NT2/D1 (cell line): ENCODE measurements around the gene TECTA.

Experiments
- DNase-seq: peaks from one replicate; pipeline ENCODE4 v3.0.0-alpha.2; 2011; ENCODE audit warnings: low read depth, low spot score
- H3K27me3 ChIP-seq: 2 replicates; pipeline ENCODE4 v1.6.0; 2011; ENCODE audit warnings: mild to moderate bottlenecking; ENCODE audit not compliant: insufficient read length, insufficient read depth
- H3K36me3 ChIP-seq: 2 replicates; pipeline ENCODE4 v1.6.1; 2011; ENCODE audit warnings: mild to moderate bottlenecking, low read length, mixed read lengths; ENCODE audit not compliant: insufficient read depth, insufficient read length
- H3K4me1 ChIP-seq: 2 replicates; pipeline ENCODE4 v1.5.1; 2011; ENCODE audit not compliant: insufficient read depth, insufficient read length
- H3K4me3 ChIP-seq: 2 replicates; pipeline ENCODE4 v1.5.1; 2011; ENCODE audit warnings: low read depth; ENCODE audit not compliant: insufficient read length
- H3K9ac ChIP-seq: 2 replicates; pipeline ENCODE4 v1.6.0; 2011; ENCODE audit warnings: low read depth; ENCODE audit not compliant: insufficient read length
- H3K9me3 ChIP-seq: 2 replicates; pipeline ENCODE4 v1.5.1; 2011; ENCODE audit warnings: mild to moderate bottlenecking, low read length; ENCODE audit not compliant: insufficient read depth
- SUZ12 ChIP-seq: IDR thresholded peaks from 2 replicates; pipeline ENCODE4 v1.6.1; 2011; ENCODE audit not compliant: insufficient read length, insufficient read depth; ENCODE audit errors: extremely low read depth
- YY1 ChIP-seq: IDR thresholded peaks from 2 replicates; pipeline ENCODE4 v1.6.1; 2011; ENCODE audit not compliant: insufficient read length, insufficient read depth
- ZNF274 ChIP-seq: IDR thresholded peaks from 2 replicates; pipeline ENCODE4 v1.6.1; 2011; ENCODE audit warnings: mild to moderate bottlenecking, low read depth, low read length

Gene TECTA

GRCh38 chr11:121081321-121081720, 19.7 kb upstream of the TECTA start:
- H3K4me3 ChIP-seq: no peak overlapping the region
- no peaks in the 10 kb centered on the region for H3K4me1 ChIP-seq
- H3K27me3 ChIP-seq: no peaks in the 10 kb centered on the region
- DNase-seq: no peak
- no peak overlapping the region for H3K9ac ChIP-seq
- TF ChIP-seq SUZ12 (no peak), ZNF274 (no peak)
- H3K9me3 ChIP-seq: no peaks in the 10 kb centered on the region
- H3K36me3 ChIP-seq: peaks cover 4% of the 10 kb centered on the region

- Histone ChIP-seq H3K4me3 (no peak overlapping the region), H3K27me3 (no peaks in the 10 kb centered on the region), H3K9ac (no peak overlapping the region), H3K9me3 (no peaks in the 10 kb centered on the region), H3K36me3 (peaks cover 9% of the 10 kb centered on the region), H3K4me1 (no peaks in the 10 kb centered on the region)
- TF ChIP-seq YY1 (no peak), SUZ12 (no peak), ZNF274 (no peak)
- no peak for DNase-seq
Observed at GRCh38 chr11:121082219-121082618, 18.8 kb upstream of the TECTA start.

DNA sequence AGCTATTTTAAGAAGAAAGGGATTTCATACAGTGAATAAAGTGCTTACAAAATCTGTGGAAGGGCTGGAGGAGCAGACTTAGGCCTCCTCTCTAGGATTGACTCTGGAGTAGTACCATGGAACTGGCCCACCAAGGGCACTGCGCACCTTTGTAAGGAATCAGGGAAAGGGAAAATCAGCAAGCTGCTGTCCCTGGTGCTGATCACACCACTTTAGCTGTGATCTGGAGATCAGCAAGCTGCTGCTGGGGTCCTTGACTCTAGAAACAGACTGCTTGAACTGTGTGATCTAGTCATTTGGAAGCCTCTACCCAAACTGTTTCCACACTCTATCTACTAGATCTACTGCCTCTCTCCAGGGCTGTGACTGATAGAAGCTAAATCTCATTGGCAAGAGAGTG, 18.4 kb upstream of the TECTA start:
- Histone ChIP-seq H3K9me3 (no peaks in the 10 kb centered on the region), H3K27me3 (no peaks in the 10 kb centered on the region), H3K9ac (no peak overlapping the region), H3K36me3 (peaks cover 13% of the 10 kb centered on the region), H3K4me3 (no peak overlapping the region), H3K4me1 (no peaks in the 10 kb centered on the region)
- TF ChIP-seq ZNF274: no peak
- no peak for TF ChIP-seq SUZ12
- TF ChIP-seq YY1: no peak
- DNase-seq: no peak

DNA sequence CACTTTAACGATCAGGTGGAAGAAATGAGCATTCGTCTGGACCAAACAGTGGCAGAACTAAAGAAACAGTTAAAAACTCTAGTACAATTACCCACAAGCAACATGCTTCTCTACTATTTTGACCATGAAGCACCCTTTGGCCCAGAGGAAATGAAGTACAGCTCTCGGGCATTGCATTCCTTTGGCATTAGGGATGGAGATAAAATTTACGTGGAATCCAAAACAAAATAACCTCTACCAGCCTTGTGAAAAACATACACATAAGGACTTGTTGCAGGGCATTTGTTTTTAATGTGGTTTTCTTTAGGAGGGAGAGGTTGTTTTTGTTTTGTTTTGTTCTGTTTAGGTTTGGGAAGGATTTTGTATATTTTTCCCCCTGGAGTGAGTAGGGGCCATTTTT, 14.2 kb upstream of the TECTA start:
- no peak for DNase-seq
- Histone ChIP-seq H3K4me1 (no peaks in the 10 kb centered on the region), H3K9me3 (no peaks in the 10 kb centered on the region), H3K4me3 (no peak overlapping the region), H3K9ac (no peak overlapping the region), H3K36me3 (peaks cover 18% of the 10 kb centered on the region), H3K27me3 (no peaks in the 10 kb centered on the region)
- TF ChIP-seq SUZ12 (no peak), YY1 (no peak), ZNF274 (no peak)

- no peaks in the 10 kb centered on the region for H3K4me1 ChIP-seq
- no peaks in the 10 kb centered on the region for H3K27me3 ChIP-seq
- peaks cover 18% of the 10 kb centered on the region for H3K36me3 ChIP-seq
- H3K9ac ChIP-seq: no peak overlapping the region
- TF ChIP-seq YY1 (no peak), SUZ12 (no peak), ZNF274 (no peak)
- H3K4me3 ChIP-seq: no peak overlapping the region
- H3K9me3 ChIP-seq: no peaks in the 10 kb centered on the region
- DNase-seq: no peak
Observed at GRCh38 chr11:121089566-121089965, 11.5 kb upstream of the TECTA start.

- Histone ChIP-seq H3K4me3 (no peak overlapping the region), H3K27me3 (no peaks in the 10 kb centered on the region), H3K9me3 (no peaks in the 10 kb centered on the region)
Observed at GRCh38 chr11:121090145-121090721, 10.8 kb upstream of the TECTA start.

GRCh38 chr11:121091492-121092152, 9.4 kb upstream of the TECTA start:
- no peaks in the 10 kb centered on the region for H3K27me3 ChIP-seq
- no peak for TF ChIP-seq ZNF274
- no peak for TF ChIP-seq YY1
- no peak for TF ChIP-seq SUZ12
- H3K36me3 ChIP-seq: peaks cover 13% of the 10 kb centered on the region
- no peaks in the 10 kb centered on the region for H3K4me1 ChIP-seq
- no peaks in the 10 kb centered on the region for H3K9me3 ChIP-seq
- no peak overlapping the region for H3K9ac ChIP-seq
- no peak for DNase-seq
- no peak overlapping the region for H3K4me3 ChIP-seq

More at GRCh38 chr11:121090145-121090721, 10.8 kb upstream of the TECTA start:
- DNase-seq: no peak
- TF ChIP-seq YY1: no peak
- TF ChIP-seq ZNF274: no peak
- TF ChIP-seq SUZ12: no peak
- no peaks in the 10 kb centered on the region for H3K4me1 ChIP-seq
- peaks cover 18% of the 10 kb centered on the region for H3K36me3 ChIP-seq
- H3K9ac ChIP-seq: no peak overlapping the region

DNA sequence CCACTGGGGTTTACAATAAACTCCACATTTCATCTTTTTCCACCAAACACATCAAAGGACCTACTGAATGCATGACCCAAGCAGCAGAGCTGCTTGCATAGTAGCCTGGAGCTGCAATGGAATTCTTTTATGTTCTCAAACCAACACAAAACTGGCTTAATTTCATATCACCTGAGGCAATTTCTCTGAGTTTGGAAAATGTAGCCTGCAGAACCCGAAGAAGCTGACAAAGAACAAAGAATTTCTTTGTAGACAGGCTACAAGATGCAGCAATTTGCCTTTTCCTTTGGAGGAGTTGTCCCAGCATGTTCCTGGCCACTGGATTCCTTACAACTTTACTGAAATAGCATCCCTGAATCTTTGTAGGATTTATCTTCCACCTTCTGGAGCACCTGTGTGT, 5.5 kb upstream of the TECTA start:
- H3K9me3 ChIP-seq: no peaks in the 10 kb centered on the region
- H3K27me3 ChIP-seq: no peaks in the 10 kb centered on the region
- no peak for DNase-seq
- no peak for TF ChIP-seq SUZ12
- TF ChIP-seq ZNF274: no peak
- no peaks in the 10 kb centered on the region for H3K36me3 ChIP-seq
- no peak overlapping the region for H3K4me3 ChIP-seq
- no peaks in the 10 kb centered on the region for H3K4me1 ChIP-seq
- H3K9ac ChIP-seq: no peak overlapping the region
